Right atrium auricular region (tissue), 2 donors: ENCODE data around the gene JMJD7. TPM values are rescaled to one million over a fixed set of nuclear protein-coding genes. Genes with fewer than 3 reads are reported as not detected.
A peak's percentile ranks its signal among the peaks of the same experiment; 100 is the strongest.

Experiments used
- DNase-seq: peaks from one replicate; pipeline ENCODE4 v3.0.0-alpha.2; 2019; ENCODE audit warnings: low spot score
- H3K27ac ChIP-seq, 2 donors: fragments of 200-600 bp; sonication (generic); 1 replicate in 1 of 2; 2 replicates in 1 of 2; pipeline ENCODE4 v1.5.1; 2016 to 2019
- H3K27me3 ChIP-seq, 2 donors: fragments of 200-600 bp; sonication (generic); one replicate each; pipeline versions ENCODE4 v1.5.1 to v1.6.0; 2017 to 2019
- H3K36me3 ChIP-seq: fragments of 200-600 bp; sonication (generic); one replicate; pipeline ENCODE4 v1.5.1; 2016
- H3K4me1 ChIP-seq, 2 donors: fragments of 200-600 bp; sonication (generic); one replicate each; pipeline versions ENCODE4 v1.5.1 to v1.6.0; 2017 to 2019
- H3K4me3 ChIP-seq, 2 donors: fragments of 200-600 bp; sonication (generic); 1 replicate in 1 of 2; 2 replicates in 1 of 2; pipeline ENCODE4 v1.5.1; 2017 to 2019; ENCODE audit warnings: mild to moderate bottlenecking in 1 of 2, moderate library complexity in 1 of 2
- H3K9me3 ChIP-seq, 2 donors: fragments of 200-600 bp; sonication (generic); one replicate each; pipeline ENCODE4 v1.5.1; 2019
- total RNA-seq, 2 donors: library from RNA; depleted of rRNA; stranded (reverse); fragments of >200 nt; gene quantifications; one replicate each; pipeline ENCODE4 v1.1.0, GENCODE V29; 2016
- TF ChIP-seq, protein P1 (sequence below), 2 donors: fragments of 200-600 bp; sonication (generic); IDR thresholded peaks; one replicate each; pipeline ENCODE4 v1.5.1; 2019; ENCODE audit warnings: antibody characterized with exemption in 2 of 2

JMJD7 gene
- total RNA-seq, 2 donors from 2014 or later = 6.4 to 11.7 TPM

DNA sequence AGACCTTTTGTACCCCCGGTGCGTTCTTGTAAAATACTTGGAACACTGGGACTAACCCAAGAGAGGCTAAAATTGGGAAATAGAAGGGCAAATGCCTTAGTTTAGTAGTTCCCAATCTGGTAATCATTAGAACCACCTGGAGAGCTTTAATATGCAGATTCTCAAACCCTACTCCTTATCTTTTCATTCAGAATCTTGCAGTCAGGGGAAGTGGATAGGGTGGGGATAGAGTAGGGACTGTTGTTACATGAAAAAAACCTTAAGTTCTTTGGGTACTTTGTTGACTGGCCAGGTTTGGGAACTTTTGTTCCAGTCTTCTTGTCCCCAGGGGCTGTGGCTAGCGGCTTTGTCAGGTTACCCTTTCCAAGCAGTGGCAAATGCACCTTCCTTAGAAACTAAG is 37.7 kb upstream of the JMJD7 start:
- no peak overlapping the region for H3K27ac ChIP-seq
- H3K36me3 ChIP-seq = no peaks in the 10 kb centered on the region
- peaks cover 0 to 43% of the 10 kb centered on the region in 2 donors for H3K4me1 ChIP-seq
- H3K4me3 ChIP-seq = no peak overlapping the region
- H3K27me3 ChIP-seq = no peaks in the 10 kb centered on the region
- no peaks in the 10 kb centered on the region for H3K9me3 ChIP-seq
- DNase-seq = no peak
- TF ChIP-seq, protein P1, sequence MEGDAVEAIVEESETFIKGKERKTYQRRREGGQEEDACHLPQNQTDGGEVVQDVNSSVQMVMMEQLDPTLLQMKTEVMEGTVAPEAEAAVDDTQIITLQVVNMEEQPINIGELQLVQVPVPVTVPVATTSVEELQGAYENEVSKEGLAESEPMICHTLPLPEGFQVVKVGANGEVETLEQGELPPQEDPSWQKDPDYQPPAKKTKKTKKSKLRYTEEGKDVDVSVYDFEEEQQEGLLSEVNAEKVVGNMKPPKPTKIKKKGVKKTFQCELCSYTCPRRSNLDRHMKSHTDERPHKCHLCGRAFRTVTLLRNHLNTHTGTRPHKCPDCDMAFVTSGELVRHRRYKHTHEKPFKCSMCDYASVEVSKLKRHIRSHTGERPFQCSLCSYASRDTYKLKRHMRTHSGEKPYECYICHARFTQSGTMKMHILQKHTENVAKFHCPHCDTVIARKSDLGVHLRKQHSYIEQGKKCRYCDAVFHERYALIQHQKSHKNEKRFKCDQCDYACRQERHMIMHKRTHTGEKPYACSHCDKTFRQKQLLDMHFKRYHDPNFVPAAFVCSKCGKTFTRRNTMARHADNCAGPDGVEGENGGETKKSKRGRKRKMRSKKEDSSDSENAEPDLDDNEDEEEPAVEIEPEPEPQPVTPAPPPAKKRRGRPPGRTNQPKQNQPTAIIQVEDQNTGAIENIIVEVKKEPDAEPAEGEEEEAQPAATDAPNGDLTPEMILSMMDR (IDR thresholded peaks at IDR 0.05) = no peak

DNA sequence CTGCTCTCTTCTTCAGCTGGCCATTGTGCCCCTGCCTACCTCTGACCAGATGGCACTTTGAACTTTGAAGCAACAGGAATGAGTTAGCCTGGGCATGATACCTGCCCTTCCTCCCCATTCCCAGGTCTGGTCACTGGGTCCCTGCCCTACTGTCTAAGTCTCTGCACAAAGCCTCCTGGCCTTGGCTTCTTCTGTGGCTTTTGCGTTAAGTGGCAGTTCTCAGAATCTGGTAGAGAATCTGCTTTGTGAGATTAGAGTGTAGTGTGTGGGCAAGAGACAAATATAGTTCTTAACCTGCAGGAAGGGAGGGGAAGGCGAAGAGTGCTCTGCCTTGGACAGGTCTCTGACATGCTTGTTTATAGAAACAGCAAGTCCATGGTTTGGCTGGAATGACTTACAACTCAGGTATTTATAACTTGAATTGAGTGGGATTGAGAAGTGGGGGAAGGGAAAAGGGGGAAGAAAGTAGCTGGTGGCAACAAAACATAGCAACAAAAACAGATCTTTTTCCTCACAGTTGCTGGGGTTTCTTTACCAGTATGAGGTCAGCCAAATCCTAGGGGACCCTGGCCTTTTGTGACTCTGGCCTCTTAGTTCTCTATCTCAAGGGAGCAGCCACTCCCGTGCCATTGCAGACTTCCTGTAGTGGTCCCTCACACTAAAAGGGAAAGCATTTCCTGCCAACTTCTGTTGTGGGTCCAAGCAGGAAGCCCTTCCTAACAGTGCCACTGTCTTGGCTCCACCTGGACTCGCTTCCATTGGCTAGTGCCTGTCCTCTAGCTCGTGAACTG is 36.9 kb upstream of the JMJD7 start:
- Histone ChIP-seq H3K36me3 (no peaks in the 10 kb centered on the region), H3K9me3 (no peaks in the 10 kb centered on the region), H3K27me3 (no peaks in the 10 kb centered on the region), H3K27ac (peak overlapping the region in 1 of 2 donors; percentile 60), H3K4me3 (no peak overlapping the region), H3K4me1 (peaks cover 0 to 46% of the 10 kb centered on the region in 2 donors)
- DNase-seq = no peak
- TF ChIP-seq, protein P1 (IDR thresholded peaks at IDR 0.05) = no peak

GRCh38 chr15:41791547-41791937 is 36.4 kb upstream of the JMJD7 start:
- Histone ChIP-seq H3K36me3 (no peaks in the 10 kb centered on the region), H3K4me1 (peaks cover 0 to 51% of the 10 kb centered on the region in 2 donors), H3K4me3 (no peak overlapping the region), H3K27ac (peak overlapping the region in 1 of 2 donors; percentile 60), H3K27me3 (no peaks in the 10 kb centered on the region), H3K9me3 (no peaks in the 10 kb centered on the region)
- TF ChIP-seq, protein P1 (IDR thresholded peaks at IDR 0.05) = no peak
- DNase-seq = no peak

DNA sequence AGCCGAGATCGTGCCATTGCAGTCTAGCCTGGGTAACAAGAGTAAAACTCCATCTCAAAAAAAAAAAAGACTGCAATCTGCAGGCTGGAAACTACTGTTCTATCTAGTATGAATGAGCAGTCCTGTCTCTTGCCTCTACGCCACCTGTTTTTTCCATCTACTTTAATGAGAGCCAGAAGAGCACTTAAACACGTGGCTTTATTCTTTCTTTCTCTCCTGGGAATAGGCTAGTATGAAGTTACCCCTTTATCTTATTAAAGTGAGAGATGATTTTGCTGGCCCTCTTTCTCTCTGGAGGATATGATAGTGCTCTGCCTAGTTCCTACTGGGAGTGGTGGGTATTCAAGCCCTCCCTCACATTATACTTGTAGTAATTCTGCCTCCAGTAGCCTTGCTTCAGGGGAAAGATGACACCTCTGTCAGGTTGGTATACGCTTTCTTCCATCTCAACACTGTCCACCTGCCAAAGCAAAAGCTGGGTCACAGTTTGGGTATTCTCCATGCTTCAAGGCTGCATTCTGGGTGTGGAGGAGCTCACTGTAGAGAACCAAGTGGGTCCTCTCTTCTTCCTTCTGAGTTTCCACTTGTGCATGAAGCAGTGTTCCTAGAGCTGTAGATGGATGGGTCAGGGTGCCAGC is 35.8 kb upstream of the JMJD7 start:
- no peak overlapping the region for H3K4me3 ChIP-seq
- TF ChIP-seq, protein P1 (IDR thresholded peaks at IDR 0.05) = no peak
- H3K4me1 ChIP-seq = peaks cover 0 to 57% of the 10 kb centered on the region in 2 donors
- DNase-seq = no peak
- H3K27me3 ChIP-seq = no peaks in the 10 kb centered on the region
- no peaks in the 10 kb centered on the region for H3K36me3 ChIP-seq
- H3K9me3 ChIP-seq = no peaks in the 10 kb centered on the region
- peak overlapping the region in 1 of 2 donors; percentile 60 for H3K27ac ChIP-seq

DNA sequence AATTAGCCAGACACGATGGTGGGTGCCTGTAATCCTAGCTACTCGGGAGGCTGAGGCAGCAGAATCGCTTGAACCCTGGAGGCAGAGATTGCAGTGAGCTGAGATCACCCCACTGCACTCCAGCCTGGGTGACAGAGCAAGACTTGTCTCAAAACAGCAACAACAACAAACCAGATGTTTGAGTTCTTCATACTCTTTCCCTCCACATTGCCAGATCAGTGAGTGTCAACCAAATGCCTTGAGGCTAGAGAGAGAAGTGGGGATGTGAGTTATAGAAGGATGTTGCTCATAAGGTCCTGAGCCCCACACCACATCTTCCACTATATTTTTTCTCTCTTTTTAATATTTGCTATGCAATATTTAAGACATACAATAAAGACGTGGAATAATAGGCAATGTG is 33.8 kb upstream of the JMJD7 start:
- no peak overlapping the region for H3K4me3 ChIP-seq
- no peak overlapping the region for H3K27ac ChIP-seq
- TF ChIP-seq, protein P1 (IDR thresholded peaks at IDR 0.05) = no peak
- H3K9me3 ChIP-seq = no peaks in the 10 kb centered on the region
- no peaks in the 10 kb centered on the region for H3K27me3 ChIP-seq
- H3K4me1 ChIP-seq = peaks cover 0 to 55% of the 10 kb centered on the region in 2 donors
- no peaks in the 10 kb centered on the region for H3K36me3 ChIP-seq
- no peak for DNase-seq
